ENCODE measurements around the gene LHX8. TPM values are rescaled to one million over a fixed set of nuclear protein-coding genes. Genes with fewer than 3 reads are reported as not detected.

Gene LHX8
- polyA plus RNA-seq, 1 donor (not counting 4 experiments of a cell fraction or from before 2014, with no cell fraction given) = not detected

DNA sequence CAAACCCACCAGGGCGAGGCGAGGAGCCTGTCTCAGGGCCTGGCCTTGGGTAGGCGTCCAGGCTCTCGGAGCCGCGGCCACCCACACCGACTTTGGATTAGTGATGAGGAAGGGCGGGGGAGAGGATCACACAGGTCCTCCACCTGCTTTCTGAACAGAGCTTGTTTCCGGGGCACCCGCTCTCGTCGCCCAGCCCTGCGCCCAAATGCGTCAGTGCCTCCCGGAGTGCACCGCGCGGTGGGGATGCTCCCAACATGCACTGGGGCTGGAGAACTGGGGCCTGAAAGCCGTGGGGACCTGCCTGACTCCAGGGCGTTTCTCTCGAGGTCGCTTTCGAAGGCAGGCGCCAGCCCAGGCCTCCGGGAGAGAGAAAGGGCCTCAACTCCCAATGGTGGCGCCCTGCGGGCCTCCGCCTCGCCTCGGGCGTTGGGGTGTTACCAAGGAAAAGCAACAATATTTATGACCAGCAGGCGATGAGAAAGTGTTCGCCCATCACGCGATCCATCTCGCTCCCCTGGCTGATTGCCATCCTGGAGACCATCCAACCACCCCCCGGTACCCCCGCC is 8.9 kb upstream of the LHX8 start:
- no peak for FAIRE-seq
- H4K20me1 ChIP-seq (ENCODE audit: control insufficient read depth, extremely low read depth, insufficient read depth, low read length) = no peaks in the 10 kb centered on the region
- no peak overlapping the region for H3K4me2 ChIP-seq (ENCODE audit: control insufficient read depth, extremely low read depth, insufficient read depth, low read depth, low read length)
- no peak overlapping the region for H3K4me3 ChIP-seq (ENCODE audit: control insufficient read depth in 2 of 3, extremely low read depth in 1 of 3, insufficient read depth in 2 of 3, low read depth in 1 of 3, low read length in 3 of 3)
- H3K27ac ChIP-seq (ENCODE audit: control insufficient read depth, insufficient read depth, low read length) = no peak overlapping the region
- H3K79me2 ChIP-seq (ENCODE audit: control insufficient read depth, insufficient read depth, low read length) = no peaks in the 10 kb centered on the region
- H2AFZ ChIP-seq (ENCODE audit: control insufficient read depth, low read length) = no peak overlapping the region
- no peaks in the 10 kb centered on the region for H3K9me3 ChIP-seq (ENCODE audit: control insufficient read depth, low read depth, low read length)
- H3K9ac ChIP-seq (ENCODE audit: control insufficient read depth, extremely low read depth, insufficient read depth, low read length) = no peak overlapping the region
- peaks cover 57% of the 10 kb centered on the region for H3K27me3 ChIP-seq (ENCODE audit: control insufficient read depth, extremely low read depth, insufficient read depth, low read length)
- dilution Hi-C loops (cut with MboI; ENCODE audit: extremely low pct_ligation_motif_present, low sequenced_read_pairs) = no loop called here
- DNase-seq (ENCODE audit: low read depth, low spot score) = no peak
- H3K9me1 ChIP-seq (ENCODE audit: control insufficient read depth, extremely low read depth, insufficient read depth, low read length) = no peaks in the 10 kb centered on the region
- H3K36me3 ChIP-seq (ENCODE audit: control insufficient read depth in 2 of 2, extremely low read depth in 1 of 2, insufficient read depth in 2 of 2, low read length in 2 of 2) = no peaks in the 10 kb centered on the region
- no peaks in the 10 kb centered on the region for H3K4me1 ChIP-seq (ENCODE audit: control insufficient read depth, extremely low read depth, insufficient read depth, low read length)
- TF ChIP-seq, protein P1, sequence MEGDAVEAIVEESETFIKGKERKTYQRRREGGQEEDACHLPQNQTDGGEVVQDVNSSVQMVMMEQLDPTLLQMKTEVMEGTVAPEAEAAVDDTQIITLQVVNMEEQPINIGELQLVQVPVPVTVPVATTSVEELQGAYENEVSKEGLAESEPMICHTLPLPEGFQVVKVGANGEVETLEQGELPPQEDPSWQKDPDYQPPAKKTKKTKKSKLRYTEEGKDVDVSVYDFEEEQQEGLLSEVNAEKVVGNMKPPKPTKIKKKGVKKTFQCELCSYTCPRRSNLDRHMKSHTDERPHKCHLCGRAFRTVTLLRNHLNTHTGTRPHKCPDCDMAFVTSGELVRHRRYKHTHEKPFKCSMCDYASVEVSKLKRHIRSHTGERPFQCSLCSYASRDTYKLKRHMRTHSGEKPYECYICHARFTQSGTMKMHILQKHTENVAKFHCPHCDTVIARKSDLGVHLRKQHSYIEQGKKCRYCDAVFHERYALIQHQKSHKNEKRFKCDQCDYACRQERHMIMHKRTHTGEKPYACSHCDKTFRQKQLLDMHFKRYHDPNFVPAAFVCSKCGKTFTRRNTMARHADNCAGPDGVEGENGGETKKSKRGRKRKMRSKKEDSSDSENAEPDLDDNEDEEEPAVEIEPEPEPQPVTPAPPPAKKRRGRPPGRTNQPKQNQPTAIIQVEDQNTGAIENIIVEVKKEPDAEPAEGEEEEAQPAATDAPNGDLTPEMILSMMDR (optimal IDR thresholded peaks at IDR 0.05 in 1 of 3, IDR thresholded peaks at IDR 0.05 in 1 of 3, conservative IDR thresholded peaks at IDR 0.05 in 1 of 3; ENCODE audit: extremely low read depth in 1 of 3, insufficient read depth in 2 of 3, low read length in 3 of 3) = no peak
- no peak for TF ChIP-seq EZH2 (IDR thresholded peaks at IDR 0.05; ENCODE audit: low read length)

DNA sequence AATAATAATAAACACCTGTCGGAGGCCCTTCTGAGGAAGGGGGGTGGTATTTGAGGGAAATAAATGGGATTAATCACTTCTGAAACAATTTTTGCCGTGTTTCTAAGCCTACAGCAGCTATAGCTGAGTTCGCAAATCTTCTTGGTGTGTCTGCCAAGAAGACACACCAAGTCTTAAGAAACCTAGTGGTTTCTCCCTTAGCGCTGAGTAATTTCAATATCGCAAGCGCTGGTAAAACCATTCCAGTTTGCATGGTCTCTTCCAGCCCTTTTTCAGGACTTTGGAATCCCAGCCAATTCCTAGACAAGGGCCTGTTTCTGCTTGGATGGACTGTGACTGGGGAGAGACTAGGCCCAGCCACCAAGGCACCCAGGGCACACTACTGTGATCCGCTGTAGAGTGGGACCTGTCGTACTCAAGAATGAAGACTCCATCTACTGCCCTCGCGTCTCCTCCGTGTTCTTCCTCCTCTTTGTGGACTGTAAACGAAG is 7.5 kb upstream of the LHX8 start:
- Histone ChIP-seq H3K9ac (ENCODE audit: control insufficient read depth, extremely low read depth, insufficient read depth, low read length) (no peak overlapping the region), H3K79me2 (ENCODE audit: control insufficient read depth, insufficient read depth, low read length) (no peaks in the 10 kb centered on the region), H3K4me3 (ENCODE audit: control insufficient read depth in 2 of 3, extremely low read depth in 1 of 3, insufficient read depth in 2 of 3, low read depth in 1 of 3, low read length in 3 of 3) (no peak overlapping the region), H2AFZ (ENCODE audit: control insufficient read depth, low read length) (no peak overlapping the region), H3K4me1 (ENCODE audit: control insufficient read depth, extremely low read depth, insufficient read depth, low read length) (no peaks in the 10 kb centered on the region), H3K9me1 (ENCODE audit: control insufficient read depth, extremely low read depth, insufficient read depth, low read length) (no peaks in the 10 kb centered on the region), H3K9me3 (ENCODE audit: control insufficient read depth, low read depth, low read length) (no peaks in the 10 kb centered on the region), H3K27me3 (ENCODE audit: control insufficient read depth, extremely low read depth, insufficient read depth, low read length) (peaks cover 71% of the 10 kb centered on the region), H3K27ac (ENCODE audit: control insufficient read depth, insufficient read depth, low read length) (no peak overlapping the region), H3K4me2 (ENCODE audit: control insufficient read depth, extremely low read depth, insufficient read depth, low read depth, low read length) (no peak overlapping the region), H3K36me3 (ENCODE audit: control insufficient read depth in 2 of 2, extremely low read depth in 1 of 2, insufficient read depth in 2 of 2, low read length in 2 of 2) (no peaks in the 10 kb centered on the region), H4K20me1 (ENCODE audit: control insufficient read depth, extremely low read depth, insufficient read depth, low read length) (no peaks in the 10 kb centered on the region)
- FAIRE-seq = no peak
- no peak for DNase-seq (ENCODE audit: low read depth, low spot score)
- dilution Hi-C loops (cut with MboI; ENCODE audit: extremely low pct_ligation_motif_present, low sequenced_read_pairs) = no loop called here
- TF ChIP-seq, protein P1 (optimal IDR thresholded peaks at IDR 0.05 in 1 of 3, IDR thresholded peaks at IDR 0.05 in 1 of 3, conservative IDR thresholded peaks at IDR 0.05 in 1 of 3; ENCODE audit: extremely low read depth in 1 of 3, insufficient read depth in 2 of 3, low read length in 3 of 3) = no peak
- peak; percentile 74 for TF ChIP-seq EZH2 (IDR thresholded peaks at IDR 0.05; ENCODE audit: low read length)
